A673 (cell line): ENCODE data around the gene RRP1. TPM values are rescaled to one million over a fixed set of nuclear protein-coding genes. Genes with fewer than 3 reads are reported as not detected.

Experiments used
- BruUV-seq: library from RNA; stranded (reverse); fragments of 400-500 nt; replicated peaks from 2 replicates; lab custom pipeline; 2021; lab: Mats Ljungman, UMichigan
- CTCF ChIA-PET: fragments of 300-600 bp; sonication (Branson Sonifier 250); formaldehyde crosslinking; loops from one replicate; lab custom pipeline; 2022; ENCODE audit warnings: antibody characterized with exemption; lab: Charles Lee
- POLR2A ChIA-PET: fragments of 300-600 bp; sonication (Branson Sonifier 250); formaldehyde crosslinking; loops from one replicate; lab custom pipeline; 2022; ENCODE audit warnings: antibody characterized with exemption; ENCODE audit not compliant: low non-redundant PET; lab: Charles Lee
- DNase-seq: peaks from one replicate; pipeline ENCODE4 v3.0.0-alpha.2; 2015; ENCODE audit warnings: low spot score
- H3K27ac ChIP-seq: fragments of 200-600 bp; sonication (generic); 2 replicates; pipeline ENCODE4 v1.5.1; 2016; ENCODE audit warnings: mixed run types, low read depth, mild to moderate bottlenecking, mixed read lengths, antibody characterized with exemption, low read length; ENCODE audit not compliant: poor library complexity, severe bottlenecking
- H3K27me3 ChIP-seq: fragments of 200-600 bp; sonication (generic); replicated peaks from 2 replicates; pipeline ENCODE4 v1.6.1; 2017; ENCODE audit warnings: mixed run types, low read depth, mild to moderate bottlenecking, mixed read lengths, antibody characterized with exemption, low read length; ENCODE audit not compliant: insufficient read depth, poor library complexity
- H3K36me3 ChIP-seq: fragments of 200-600 bp; sonication (generic); 2 replicates; pipeline ENCODE4 v1.6.1; 2016; ENCODE audit warnings: mixed run types, mild to moderate bottlenecking, mixed read lengths, antibody characterized with exemption, low read length; ENCODE audit not compliant: insufficient read depth, poor library complexity, severe bottlenecking
- H3K4me1 ChIP-seq: fragments of 200-600 bp; sonication (generic); 2 replicates; pipeline ENCODE4 v1.6.1; 2017; ENCODE audit warnings: mixed run types, mild to moderate bottlenecking, mixed read lengths, antibody characterized with exemption, low read length; ENCODE audit not compliant: insufficient read depth, poor library complexity, severe bottlenecking
- H3K4me3 ChIP-seq: fragments of 200-600 bp; sonication (generic); 2 replicates; pipeline ENCODE4 v1.5.1; 2016; ENCODE audit warnings: low read depth, mixed run types, mild to moderate bottlenecking, mixed read lengths, low read length; ENCODE audit not compliant: poor library complexity, severe bottlenecking
- H3K9me3 ChIP-seq: fragments of 200-600 bp; sonication (generic); 2 replicates; pipeline ENCODE4 v1.6.1; 2016; ENCODE audit warnings: mixed run types, low read depth, mild to moderate bottlenecking, mixed read lengths, antibody characterized with exemption, low read length; ENCODE audit not compliant: poor library complexity, severe bottlenecking
- CTCF ChIP-seq: fragments of 300-800, 200-600 bp; sonication (generic); conservative IDR thresholded peaks from 2 replicates; pipeline ENCODE4 v1.5.1; 2017; ENCODE audit warnings: low read depth, mild to moderate bottlenecking, antibody characterized with exemption, low read length, moderate library complexity, mixed read lengths
- EZH2 ChIP-seq: fragments of 200-600 bp; sonication (generic); IDR thresholded peaks from 2 replicates; pipeline ENCODE4 v1.6.1; 2017; ENCODE audit warnings: borderline replicate concordance, low read depth, mild to moderate bottlenecking, mixed read lengths, antibody characterized with exemption, low read length; ENCODE audit not compliant: poor library complexity, severe bottlenecking
- intact Hi-C: fragments of 100-400 bp; cut with micrococcal nuclease; formaldehyde crosslinking; loops from one replicate; pipeline ENCODE4 v1.10.0; 2022; ENCODE audit not compliant: unreplicated experiment
- total RNA-seq: library from RNA; stranded (reverse); gene quantifications from 2 replicates; pipeline ENCODE4 v1.2.3, GENCODE V29; 2021

Gene RRP1
- total RNA-seq, 1 experiment from 2014 or later, result 86.4 TPM

GRCh38 chr21:43779660-43780059 is 9.7 kb upstream of the RRP1 start:
- no peaks in the 10 kb centered on the region for H3K27me3 ChIP-seq
- no peak for DNase-seq
- ChIA-PET POLR2A (no interaction called here), CTCF (no interaction called here)
- intact Hi-C loops, result no loop called here
- H3K4me1 ChIP-seq, result no peaks in the 10 kb centered on the region
- no peak overlapping the region for H3K27ac ChIP-seq
- TF ChIP-seq CTCF (no peak), EZH2 (no peak)
- H3K9me3 ChIP-seq, result no peaks in the 10 kb centered on the region
- no peak overlapping the region for H3K4me3 ChIP-seq
- BruUV-seq, result no TSS peak
- H3K36me3 ChIP-seq, result no peaks in the 10 kb centered on the region

- POLR2A ChIA-PET, result no interaction called here
- no peaks in the 10 kb centered on the region for H3K36me3 ChIP-seq
- no peaks in the 10 kb centered on the region for H3K4me1 ChIP-seq
- H3K4me3 ChIP-seq, result no peak overlapping the region
- no peaks in the 10 kb centered on the region for H3K9me3 ChIP-seq
- CTCF ChIA-PET, result no interaction called here
- no peaks in the 10 kb centered on the region for H3K27me3 ChIP-seq
- no peak overlapping the region for H3K27ac ChIP-seq
- no peak for DNase-seq
- intact Hi-C loops, result no loop called here
- BruUV-seq, result no TSS peak
- no peak for TF ChIP-seq EZH2
- TF ChIP-seq CTCF, result no peak
These were observed 7.5 kb upstream of the RRP1 start for GRCh38 chr21:43781846-43782245.

- Histone ChIP-seq H3K4me1 (no peaks in the 10 kb centered on the region), H3K36me3 (no peaks in the 10 kb centered on the region), H3K27ac (no peak overlapping the region), H3K9me3 (no peaks in the 10 kb centered on the region), H3K4me3 (no peak overlapping the region), H3K27me3 (no peaks in the 10 kb centered on the region)
- TF ChIP-seq EZH2, result no peak
- no peak for TF ChIP-seq CTCF
- no TSS peak for BruUV-seq
- intact Hi-C loops, result no loop called here
- POLR2A ChIA-PET, result no interaction called here
- CTCF ChIA-PET, result no interaction called here
- no peak for DNase-seq
These were observed 6.8 kb upstream of the RRP1 start for GRCh38 chr21:43782431-43783097.
